GM18909 (cell line): ENCODE data around the gene MRM3.
"Not testable (repeated sequence)": the region's sequence is repeated elsewhere in the genome, so short reads cannot be mapped to it uniquely, and the experiment has no call there.

ENCODE experiments used
- ATAC-seq: cut with Tn5 transposase; IDR thresholded peaks from one replicate; pipeline ENCODE4 v1.9.1; 2021; ENCODE audit warnings: mild to moderate bottlenecking; ENCODE audit not compliant: unreplicated experiment, poor library complexity

Gene MRM3

DNA sequence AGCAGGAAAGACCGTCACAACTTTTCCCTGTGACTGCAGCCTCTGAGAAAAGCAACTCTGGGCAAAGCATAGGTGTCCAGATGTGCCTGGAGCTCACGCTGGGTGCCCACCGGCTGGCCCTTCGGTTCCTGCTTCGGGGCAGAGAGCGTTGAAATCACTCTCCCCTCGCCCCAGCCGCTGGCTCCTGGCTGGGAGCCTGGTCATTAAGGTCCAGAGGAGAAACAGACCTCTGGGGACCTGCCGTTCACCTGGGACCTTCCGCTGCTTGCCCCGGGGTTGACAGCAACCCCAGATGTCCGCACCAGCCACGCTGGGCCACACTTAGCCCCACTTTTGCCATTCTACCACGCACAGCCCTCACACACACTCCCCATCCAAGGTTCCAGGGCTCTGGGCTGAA lies 13.1 kb downstream of the MRM3 start:
- no peak for ATAC-seq

DNA sequence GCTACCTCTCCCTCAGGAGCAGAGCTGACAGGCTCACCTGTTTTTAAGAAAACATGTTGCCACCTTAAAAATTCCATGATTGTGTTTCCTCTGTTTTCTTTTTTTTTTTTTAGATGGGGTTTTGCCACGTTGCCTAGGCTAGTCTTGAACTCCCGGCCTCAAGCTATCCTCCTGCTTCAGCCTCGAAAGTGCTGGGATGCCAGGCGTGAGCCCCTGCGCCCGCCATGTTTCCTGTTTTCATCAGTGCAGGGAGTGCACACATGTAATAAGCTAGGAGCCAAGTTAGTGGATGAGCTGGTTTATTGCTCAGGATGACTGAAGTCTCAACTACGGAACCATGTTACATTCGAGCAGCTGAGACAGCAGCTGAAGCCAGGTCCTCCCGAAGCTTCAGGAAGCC lies 13.6 kb downstream of the MRM3 start:
- ATAC-seq: no peak

DNA sequence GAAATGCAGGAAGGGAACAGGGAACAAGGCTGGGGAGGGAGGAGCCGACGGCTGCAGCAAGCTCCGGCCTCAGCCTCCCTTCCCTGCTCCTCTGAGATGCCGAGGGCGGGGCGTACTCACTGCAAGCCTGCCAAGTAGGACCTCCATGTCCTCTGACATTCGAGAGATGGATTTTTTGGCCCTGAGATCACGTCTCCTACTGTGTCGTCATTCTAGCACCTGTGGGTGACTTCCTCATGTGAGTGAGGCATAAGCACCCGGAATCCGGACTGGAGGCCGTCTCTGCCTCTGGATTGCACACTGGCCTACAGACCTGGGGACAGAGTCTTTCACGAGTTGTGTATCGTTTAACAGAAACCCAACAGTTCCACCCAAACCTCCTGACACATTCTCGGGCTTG lies 14.5 kb downstream of the MRM3 start:
- ATAC-seq: no peak

DNA sequence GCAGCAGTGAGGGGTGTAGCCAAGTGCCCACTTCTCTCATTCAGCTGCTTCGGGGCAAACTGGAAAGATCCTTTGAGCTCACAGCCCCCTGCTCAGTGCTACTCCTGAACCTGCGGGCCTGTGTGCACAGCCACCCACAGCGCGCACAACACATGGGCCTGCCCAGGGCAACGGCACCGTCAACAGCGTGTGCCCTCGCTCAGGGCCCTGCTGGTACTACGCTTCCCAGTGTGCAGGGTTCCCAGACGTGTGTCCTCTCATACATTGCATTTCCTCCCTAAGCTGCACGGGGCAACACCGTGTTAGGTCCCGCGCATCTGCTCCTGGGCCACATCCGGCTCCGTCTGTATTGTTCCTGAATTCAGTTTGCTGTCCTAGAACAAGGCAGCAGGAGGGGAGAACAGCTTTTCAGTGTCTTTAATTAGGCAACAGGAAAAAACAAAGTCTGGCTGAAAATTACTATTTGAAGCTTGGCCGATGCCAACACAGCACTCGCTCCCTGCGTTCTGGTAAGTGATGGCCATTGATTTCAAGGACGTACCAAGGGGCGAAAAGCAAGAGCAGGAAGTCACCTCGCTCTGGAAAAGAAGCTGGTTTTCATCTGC lies 15.2 kb downstream of the MRM3 start:
- no peak for ATAC-seq

DNA sequence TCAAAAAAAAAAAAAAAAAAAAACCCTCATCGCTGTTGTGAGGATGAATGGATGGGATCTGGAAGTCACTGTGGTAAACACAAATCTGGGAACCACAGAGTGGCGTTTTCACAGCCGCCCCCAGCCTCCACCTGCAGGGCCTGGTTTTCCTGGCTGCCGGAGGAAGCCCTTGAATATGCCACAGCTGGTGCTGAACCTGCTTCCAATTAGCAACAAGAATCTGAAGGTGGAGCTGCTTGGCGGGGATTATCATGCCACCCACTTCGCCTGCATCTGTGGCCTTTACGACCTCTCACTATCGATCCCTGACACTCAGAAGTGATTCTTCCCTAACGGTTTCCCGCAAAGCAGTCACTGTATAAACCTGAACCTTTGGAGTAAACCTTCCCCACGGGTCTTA lies 16.1 kb downstream of the MRM3 start:
- ATAC-seq: no peak

DNA sequence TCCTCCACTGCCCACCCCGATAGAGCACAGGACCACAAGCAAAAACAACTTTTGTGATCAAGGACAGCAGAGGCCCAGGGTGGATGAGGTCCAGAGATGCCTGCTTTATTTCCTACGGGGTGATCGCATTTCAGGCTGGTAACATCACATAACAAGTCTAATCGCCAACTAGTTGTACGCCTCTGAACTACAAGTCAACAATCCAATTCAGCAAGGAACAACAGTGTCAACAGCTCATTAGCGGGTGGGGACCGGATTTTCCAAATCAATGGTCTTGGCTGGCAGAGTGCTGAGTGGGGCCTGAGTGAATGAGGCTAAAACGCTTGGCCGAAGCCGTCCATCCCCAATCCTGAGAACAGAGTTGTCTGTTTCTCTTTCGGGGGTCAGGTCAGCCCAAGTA lies 17.1 kb downstream of the MRM3 start:
- ATAC-seq: no peak

DNA sequence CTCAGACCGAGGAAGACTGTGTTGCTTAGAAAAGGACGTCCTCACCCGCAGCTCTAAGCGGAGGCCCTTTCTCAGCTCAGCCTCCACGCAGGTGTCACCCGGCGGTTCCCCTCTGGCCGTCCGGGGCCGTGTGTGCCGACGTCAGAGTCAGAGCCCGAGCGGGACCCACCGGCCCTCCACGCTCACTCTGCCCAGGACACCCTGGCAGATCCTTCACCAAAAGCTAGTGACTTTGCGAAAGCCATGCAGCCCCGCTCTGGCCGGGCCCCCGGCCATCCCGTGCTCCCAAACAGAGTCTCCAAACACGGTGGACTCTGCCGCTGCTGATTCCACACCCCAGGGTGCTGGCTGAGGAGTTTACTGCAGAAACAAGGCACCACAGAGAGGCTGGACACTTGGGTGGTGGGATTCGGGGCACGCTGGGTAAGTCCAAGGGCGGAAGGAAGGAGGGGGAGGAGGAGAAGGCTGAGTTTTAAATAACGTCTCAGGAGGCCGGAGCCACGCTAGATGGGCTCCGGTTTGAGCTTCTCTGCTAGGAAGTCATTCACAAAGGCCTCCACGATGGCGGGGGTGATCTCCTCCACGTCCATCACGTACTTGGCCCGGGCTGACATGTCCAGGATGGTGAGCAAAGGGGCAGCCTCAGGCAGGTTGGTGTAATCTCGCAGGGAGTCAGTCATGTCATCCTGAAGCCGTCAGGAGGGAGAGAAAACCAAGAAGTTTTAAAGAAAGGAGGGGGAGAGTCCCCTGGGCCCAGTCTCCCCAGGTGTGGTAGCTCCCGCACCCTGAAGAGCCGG lies 18.5 kb downstream of the MRM3 start:
- ATAC-seq: no peak

DNA sequence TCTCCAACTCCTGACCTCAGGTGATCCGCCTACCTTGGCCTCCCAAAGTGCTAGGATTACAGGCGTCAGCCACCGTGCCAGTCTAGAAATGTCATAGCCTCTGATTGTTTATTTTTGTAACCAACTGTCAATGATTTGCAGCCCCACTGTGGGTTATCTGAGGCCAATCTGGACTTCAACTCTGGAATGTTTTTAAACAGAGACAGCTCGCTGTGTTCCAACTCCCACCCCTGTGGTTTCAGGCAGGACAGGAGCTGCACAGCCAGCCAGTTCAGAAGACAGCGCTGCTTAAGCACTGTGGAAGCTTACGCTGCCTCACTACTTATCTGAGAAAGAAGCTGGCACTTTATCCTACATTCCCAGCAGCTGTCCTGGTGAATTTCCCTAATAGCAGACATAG lies 19.5 kb downstream of the MRM3 start:
- no peak for ATAC-seq

DNA sequence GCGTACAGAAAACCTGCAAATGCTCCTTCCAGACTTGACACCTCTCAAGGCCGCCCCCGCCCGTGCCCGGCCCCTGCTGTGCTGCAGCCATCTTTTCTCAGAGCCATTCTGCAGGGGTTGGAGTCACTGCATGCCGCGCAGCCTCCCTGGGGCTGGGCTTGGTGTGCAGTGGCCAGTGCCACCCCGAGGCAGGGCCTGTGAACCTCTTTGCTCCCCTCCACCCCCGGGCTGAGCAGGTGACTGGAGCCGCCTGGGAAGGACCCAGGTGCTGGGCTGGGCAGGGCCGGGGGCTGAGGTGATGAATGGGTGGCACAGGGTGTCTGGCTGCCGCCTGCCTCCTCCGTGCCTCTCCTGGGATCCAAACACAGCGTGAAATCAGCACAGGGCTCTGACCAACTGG lies 20.3 kb downstream of the MRM3 start:
- no peak for ATAC-seq

DNA sequence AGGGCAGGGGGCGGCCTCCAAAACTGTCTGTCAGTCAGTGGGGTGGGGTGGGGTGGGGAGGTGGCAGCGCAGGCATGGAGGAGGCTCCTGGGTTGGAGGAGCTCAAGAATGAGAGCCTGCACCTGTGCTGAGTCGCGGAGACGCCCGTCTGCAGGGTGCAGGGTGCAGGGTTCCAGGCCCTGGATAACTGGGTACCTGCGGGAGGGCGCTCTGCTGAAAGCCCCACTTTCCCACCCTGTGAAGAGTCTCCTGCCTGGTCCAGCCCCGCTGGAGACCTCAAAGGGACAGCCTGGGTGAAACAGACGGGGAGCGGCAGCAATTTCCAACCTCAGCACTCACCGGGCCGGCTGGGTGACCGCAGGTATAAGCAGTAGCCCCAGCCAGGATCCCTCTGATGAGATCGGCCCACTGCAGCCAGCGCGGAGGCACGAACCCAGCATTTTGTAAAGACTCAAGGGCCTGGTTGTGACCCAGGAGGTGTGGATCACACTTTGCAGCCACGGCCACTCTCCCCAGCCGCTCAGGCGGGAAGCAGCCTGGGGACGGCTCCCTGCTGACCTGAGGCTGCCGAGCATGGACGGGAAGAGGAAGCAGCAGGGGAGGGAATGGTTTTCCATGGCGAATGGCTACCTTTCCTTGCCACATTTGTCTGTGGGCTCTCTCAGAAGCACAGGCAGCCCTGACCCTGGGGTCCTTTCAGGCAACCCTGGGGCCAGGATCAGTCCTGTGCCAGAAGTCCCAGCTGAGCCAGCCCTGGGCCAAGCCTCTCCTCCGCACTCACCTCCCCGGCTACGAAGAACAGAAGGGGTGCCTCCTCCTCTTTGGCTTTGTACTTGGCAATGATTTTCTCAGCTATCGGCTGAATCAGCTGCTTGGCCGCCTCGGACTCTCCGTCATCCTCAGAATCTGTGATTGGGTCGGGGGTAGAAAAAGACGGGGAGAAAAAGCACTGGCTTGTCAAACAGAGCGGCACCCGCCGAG lies 21.0 kb downstream of the MRM3 start:
- ATAC-seq: no peak

DNA sequence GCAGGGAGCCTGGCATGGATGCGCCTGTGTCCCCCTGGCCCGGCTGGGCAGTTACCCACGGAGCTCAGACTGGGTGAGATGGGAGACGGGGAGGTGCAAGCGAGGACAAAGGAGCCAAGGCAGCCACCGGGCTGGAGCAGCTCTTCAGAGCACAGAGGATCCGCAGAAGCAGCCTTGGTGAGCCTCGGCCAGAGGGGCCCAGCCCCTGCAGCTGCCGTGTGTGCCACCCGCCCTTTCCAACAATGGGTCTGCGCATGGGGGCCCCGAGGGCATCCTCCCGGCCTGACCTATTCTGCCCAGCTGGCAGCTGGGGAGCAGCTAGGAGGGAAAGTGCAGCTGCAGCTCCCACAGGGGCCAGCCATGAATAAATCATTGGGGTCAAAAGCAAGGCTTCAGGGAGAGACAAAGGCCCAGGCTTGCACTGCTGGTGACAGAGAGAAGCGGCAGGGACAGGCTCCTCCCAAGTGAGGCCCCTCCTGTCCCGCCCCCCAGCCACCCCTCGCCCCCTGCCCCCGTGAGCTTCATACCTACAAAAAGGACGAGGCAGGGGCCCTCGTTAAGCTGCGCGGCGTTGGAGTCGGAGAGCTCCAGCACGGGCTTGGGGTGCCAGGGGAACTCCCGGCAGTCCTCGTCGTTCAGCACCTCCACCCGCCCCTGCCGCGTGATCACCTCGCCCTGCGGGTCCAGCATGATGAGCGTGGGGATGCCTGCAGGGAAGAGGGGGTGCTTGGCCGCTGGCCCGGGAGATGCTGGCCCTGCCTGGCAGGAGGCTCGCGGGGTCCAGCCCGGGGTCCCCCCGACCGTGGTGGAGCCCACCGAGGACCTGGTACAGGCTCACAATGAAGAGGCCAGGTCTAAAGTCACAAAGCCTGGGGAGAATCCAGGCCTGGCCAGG lies 22.6 kb downstream of the MRM3 start:
- no peak for ATAC-seq

DNA sequence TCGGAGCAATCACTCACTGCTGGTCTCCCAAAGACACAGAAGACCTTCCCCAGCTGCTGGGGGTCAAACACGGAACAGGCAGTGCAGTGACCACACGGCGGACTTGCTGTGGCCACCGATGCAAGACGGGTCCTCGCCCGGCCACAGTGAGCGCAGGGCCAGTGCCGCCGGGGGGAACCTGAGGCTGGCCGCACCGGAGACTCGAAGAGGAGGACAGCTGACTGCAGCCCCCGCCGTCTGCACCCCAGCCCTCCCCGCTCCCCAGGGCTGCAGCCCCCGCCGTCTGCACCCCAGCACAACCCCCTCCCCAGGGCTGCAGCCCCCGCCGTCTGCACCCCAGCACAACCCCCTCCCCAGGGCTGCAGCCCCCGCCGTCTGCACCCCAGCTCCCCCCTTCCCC lies 23.7 kb downstream of the MRM3 start:
- ATAC-seq: not testable (repeated sequence)

DNA sequence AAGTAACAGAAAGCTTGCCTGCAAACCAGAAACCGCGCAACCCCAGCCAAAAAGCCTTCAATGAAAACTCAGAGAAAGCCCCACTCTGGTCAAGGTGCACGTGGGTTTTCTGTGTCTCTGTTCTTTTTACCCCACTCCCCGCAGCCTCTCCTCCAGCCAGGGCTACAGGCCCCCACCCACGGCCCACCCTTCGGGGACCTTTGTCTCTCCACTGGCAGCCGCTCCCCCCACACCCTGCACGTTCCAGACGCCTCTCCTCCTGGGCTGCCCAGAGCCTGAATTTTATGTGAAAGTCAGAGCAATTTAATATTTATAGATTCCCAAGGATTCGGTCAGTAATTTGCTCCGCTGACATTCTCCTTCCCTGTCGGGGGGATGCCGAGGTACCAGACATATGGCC lies 24.2 kb downstream of the MRM3 start:
- ATAC-seq: no peak

DNA sequence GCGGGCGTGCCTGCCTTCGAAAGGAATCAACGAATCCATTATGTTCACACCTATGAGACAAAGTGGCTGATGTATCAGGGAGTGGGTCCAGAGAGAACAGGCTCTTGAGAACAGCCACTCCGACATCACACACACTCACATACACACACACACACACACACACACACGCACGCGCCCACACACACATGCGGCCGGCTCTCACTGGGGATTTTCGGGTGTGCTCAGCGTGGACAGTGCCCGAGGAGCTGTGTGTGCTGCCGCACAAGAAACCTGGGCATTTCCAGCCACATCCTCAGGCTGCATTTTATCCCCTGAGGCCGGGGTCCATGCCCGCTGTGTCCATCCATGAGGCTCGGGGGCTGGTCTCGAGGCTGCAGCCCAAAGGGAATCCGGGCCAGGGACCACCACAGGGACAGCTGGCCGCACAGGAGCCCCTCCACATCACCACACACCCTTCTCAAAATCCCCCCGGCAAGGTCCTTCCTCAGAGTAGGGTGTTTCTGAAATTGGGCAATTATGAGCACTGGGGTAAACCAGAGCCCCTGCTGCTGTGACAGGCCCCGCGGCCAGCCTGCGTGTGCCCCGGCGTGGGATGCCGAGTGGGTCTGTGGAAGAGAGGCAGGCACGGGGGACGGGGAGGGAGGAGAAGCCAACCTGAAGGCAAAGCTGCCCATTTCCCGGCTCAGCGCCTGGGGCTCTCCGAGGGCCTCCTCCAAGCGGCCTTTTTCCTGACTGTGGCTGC lies 24.8 kb downstream of the MRM3 start:
- ATAC-seq: no peak

DNA sequence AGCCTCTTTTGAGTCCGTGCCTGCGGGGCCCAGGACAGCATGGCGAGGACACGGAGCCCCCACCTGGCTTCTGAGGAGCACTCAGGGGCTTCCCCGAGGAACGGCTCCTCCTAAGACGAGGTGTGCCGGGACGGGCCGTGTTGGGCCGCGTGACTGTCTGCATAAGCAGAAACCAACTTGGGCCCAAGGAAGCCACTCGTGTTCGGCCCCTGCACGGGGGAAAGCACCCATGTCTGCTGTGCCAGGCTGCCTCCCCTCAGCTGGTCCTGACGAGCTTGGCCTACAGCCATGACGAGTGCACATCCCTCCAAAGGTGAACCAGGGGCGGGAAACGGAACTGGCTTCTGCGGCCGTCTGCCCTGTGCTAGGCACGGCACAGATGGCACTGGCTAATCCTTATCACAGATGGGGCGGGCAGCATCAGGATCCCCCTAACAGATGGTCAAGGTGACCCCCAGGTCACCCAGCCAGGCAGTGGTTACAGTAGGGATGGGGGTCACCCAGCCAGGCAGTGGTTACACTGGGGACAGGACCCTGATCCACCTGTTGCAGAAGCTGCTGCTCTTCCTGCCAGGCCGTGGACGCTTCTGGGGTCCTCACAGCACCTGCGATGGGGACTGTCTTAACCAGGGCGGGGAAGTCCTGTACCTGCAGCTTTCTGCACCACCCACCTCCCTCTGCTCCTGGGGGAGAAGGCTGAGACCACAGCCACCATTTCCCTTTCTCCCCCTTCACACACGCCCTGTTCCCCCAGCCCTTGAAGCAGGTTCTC lies 25.6 kb downstream of the MRM3 start:
- no peak for ATAC-seq

DNA sequence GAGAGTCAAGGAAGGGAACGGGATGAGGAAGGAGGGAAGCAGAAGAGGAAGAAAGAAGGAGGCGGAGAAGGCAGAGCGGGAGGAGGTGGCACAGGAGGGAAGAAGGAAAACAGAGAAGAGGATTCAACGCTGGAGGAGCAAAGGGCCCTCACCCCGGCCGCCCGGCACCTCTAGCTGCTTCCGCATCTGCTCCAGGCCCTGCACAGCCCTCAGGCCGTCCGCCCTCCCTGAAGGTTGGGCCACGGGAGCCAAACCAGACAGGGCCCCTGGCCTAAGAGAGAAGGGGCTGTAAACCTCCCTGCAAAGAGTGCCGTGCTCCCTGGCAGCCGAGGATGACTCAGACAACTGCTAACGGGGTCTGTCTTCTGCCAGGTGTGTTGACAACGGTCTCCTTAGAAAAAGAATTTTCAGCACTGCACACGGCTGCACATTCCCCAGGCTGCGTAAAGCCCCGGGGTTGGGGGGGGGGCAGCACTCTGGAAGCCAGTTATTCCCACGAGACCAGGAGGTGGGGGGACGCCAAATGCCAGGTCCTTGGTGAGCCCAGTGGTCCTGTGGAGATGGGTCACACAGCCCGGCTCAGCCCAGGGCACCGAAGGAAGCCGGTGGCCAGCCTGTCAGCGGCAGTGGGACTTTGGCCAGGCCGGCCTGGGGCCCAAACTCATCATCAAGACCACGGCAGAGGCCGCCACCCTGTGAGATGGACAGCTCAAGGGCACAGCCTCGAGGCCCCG lies 29.1 kb downstream of the MRM3 start:
- no peak for ATAC-seq

DNA sequence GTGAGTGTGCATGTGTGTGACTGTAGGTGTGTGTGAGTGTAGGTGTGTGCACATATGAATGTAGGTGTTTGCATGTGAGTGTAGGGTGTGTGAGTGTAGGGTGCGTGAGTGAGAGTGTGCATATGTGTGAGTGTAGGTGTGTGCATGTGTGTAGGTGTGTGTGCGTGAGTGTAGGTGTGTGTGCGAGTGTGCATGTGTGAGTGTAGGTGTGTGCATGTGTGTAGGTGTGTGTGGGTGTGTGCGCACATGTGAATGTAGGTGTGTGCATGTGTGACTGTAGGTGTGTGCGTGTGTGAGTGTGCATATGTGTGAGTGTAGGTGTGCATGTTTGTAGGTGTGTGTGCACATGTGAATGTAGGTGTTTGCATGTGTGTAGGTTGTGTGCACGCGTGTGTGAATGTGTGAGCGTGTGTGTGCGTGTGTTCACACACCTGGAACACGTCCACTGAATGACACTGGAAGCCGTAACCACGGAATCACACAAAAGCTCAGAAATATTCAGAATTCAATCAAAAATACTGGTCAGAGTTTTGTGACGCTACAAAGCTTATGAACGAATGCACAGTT lies 30.6 kb downstream of the MRM3 start:
- no peak for ATAC-seq

DNA sequence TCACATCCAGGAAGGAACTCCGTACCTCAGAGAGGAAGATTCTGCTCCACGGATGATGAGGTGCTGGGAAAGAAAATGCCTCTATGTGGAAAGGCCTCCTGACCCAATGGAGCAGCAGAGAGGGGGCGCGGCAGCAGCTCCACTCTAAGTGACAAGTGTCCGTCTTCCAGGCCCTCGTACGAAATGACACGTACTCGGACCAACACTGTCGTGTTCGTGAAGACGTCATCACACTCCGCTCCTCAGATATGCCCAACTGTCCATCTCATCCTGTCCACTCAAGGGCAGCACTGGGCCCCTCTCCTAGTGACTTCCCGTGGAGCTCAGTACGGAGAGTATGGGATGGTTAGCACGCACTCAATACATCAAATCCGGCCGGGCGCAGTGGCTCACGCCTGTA lies 32.2 kb downstream of the MRM3 start:
- no peak for ATAC-seq
